ENCODE data around the gene PJA1. TPM values are rescaled to one million over a fixed set of nuclear protein-coding genes. Genes with fewer than 3 reads are reported as not detected.
A peak's percentile ranks its signal among the peaks of the same experiment; 100 is the strongest.

The PJA1 gene
- polyA plus RNA-seq, 3 donors, result 2.1 to 11.6 (median 8.8) TPM

DNA sequence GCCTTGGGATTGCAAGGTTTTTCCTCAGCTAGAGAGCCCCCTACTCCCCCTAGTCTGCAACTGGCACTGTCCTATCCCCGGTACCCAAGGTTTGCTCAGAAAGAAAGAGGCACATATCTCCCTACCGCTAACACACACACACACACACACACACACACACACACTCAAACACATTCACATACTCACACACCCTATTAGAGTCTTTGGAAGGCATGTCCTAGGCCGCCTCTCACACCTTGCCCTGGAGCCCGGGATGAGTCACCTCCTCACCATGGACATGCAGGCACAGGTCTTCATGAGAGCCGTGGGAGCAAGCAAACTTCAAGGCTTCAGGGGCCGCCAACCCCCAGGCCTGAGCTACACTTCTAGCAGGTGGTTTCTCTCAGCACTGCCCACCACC, 49.2 kb downstream of the PJA1 start:
- Mint-ChIP-seq H3K36me3 (no peaks in the 10 kb centered on the region), H3K27ac (no peak overlapping the region), H3K9me3 (peaks cover 0 to 3% (median 0%) of the 10 kb centered on the region in 7 donors), H3K27me3 (ENCODE audit: low read depth in 3 of 3) (no peaks in the 10 kb centered on the region), H3K4me3 (no peak overlapping the region), H3K4me1 (no peaks in the 10 kb centered on the region)
- Histone ChIP-seq H3K27ac (ENCODE audit: low read depth in 1 of 2, low read length in 2 of 2) (no peak overlapping the region), H3K27me3 (ENCODE audit: control insufficient read depth in 2 of 2, insufficient read depth in 2 of 2, low read length in 2 of 2) (no peaks in the 10 kb centered on the region), H3K4me2 (replicated peaks; ENCODE audit: extremely low read depth, low read length, poor library complexity, severe bottlenecking) (no peak overlapping the region), H3K79me2 (ENCODE audit: insufficient read depth, low read length) (no peaks in the 10 kb centered on the region), H4K20me1 (ENCODE audit: insufficient read depth, low read length) (no peaks in the 10 kb centered on the region), H3K9me3 (replicated peaks in 1 of 2; ENCODE audit: control insufficient read depth in 1 of 2, insufficient read depth in 1 of 2, low read length in 2 of 2) (no peaks in the 10 kb centered on the region), H3K4me3 (replicated peaks in 1 of 3; ENCODE audit: low read depth in 2 of 3, low read length in 3 of 3) (no peak overlapping the region), H3K4me1 (ENCODE audit: control insufficient read depth in 1 of 2, insufficient read depth in 2 of 2, low read length in 2 of 2) (no peaks in the 10 kb centered on the region), H2AFZ (ENCODE audit: insufficient read depth, low read depth, low read length, poor library complexity, severe bottlenecking) (no peak overlapping the region), H3K36me3 (replicated peaks in 1 of 2; ENCODE audit: control insufficient read depth in 1 of 2, insufficient read depth in 2 of 2, low read length in 2 of 2) (no peaks in the 10 kb centered on the region), H3K9ac (ENCODE audit: insufficient read depth, low read length, poor library complexity, severe bottlenecking) (no peak overlapping the region)
- DNase-seq, result no peak
- intact Hi-C loops (cut with micrococcal nuclease), result no loop called here
- 80% methylated on average over 1 of the region's 6 CpGs for WGBS (ENCODE audit: insufficient coverage)
- TF ChIP-seq, protein P1, sequence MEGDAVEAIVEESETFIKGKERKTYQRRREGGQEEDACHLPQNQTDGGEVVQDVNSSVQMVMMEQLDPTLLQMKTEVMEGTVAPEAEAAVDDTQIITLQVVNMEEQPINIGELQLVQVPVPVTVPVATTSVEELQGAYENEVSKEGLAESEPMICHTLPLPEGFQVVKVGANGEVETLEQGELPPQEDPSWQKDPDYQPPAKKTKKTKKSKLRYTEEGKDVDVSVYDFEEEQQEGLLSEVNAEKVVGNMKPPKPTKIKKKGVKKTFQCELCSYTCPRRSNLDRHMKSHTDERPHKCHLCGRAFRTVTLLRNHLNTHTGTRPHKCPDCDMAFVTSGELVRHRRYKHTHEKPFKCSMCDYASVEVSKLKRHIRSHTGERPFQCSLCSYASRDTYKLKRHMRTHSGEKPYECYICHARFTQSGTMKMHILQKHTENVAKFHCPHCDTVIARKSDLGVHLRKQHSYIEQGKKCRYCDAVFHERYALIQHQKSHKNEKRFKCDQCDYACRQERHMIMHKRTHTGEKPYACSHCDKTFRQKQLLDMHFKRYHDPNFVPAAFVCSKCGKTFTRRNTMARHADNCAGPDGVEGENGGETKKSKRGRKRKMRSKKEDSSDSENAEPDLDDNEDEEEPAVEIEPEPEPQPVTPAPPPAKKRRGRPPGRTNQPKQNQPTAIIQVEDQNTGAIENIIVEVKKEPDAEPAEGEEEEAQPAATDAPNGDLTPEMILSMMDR (IDR thresholded peaks at IDR 0.05), result no peak

DNA sequence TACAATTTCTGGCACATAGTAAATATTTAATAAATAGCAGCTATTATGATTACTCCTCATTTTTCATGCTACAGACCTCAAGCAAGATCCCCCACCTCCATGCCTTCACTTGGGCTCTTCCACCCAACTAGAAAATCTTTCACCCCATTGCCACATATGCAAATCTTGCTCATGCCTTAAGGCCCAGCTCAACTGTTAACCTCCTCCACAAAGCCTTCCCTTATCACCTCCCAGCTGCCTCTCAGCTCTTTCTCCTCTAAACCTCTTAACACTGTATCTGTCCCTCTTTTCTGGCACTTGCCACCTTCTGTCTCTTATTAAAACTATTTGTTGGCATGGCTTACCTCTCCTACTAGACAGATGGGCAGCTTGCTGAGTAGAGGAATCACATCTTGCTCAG, 51.5 kb downstream of the PJA1 start:
- H3K27me3 ChIP-seq (ENCODE audit: control insufficient read depth in 2 of 2, insufficient read depth in 2 of 2, low read length in 2 of 2), result no peaks in the 10 kb centered on the region
- no peak for DNase-seq
- H3K9me3 Mint-ChIP-seq, result peaks cover 0 to 3% (median 0%) of the 10 kb centered on the region in 7 donors
- H3K27me3 Mint-ChIP-seq (ENCODE audit: low read depth in 3 of 3), result peaks cover 0 to 4% (median 4%) of the 10 kb centered on the region in 3 donors
- intact Hi-C loops (cut with micrococcal nuclease), result no loop called here
- no peaks in the 10 kb centered on the region for H3K79me2 ChIP-seq (ENCODE audit: insufficient read depth, low read length)
- no peak overlapping the region for H3K27ac ChIP-seq (ENCODE audit: low read depth in 1 of 2, low read length in 2 of 2)
- H3K4me3 ChIP-seq (replicated peaks in 1 of 3; ENCODE audit: low read depth in 2 of 3, low read length in 3 of 3), result no peak overlapping the region
- H3K36me3 ChIP-seq (replicated peaks in 1 of 2; ENCODE audit: control insufficient read depth in 1 of 2, insufficient read depth in 2 of 2, low read length in 2 of 2), result no peaks in the 10 kb centered on the region
- TF ChIP-seq, protein P1 (IDR thresholded peaks at IDR 0.05), result no peak
- peak overlapping the region in 1 of 7 donors; percentile 60 for H3K27ac Mint-ChIP-seq
- H3K4me2 ChIP-seq (replicated peaks; ENCODE audit: extremely low read depth, low read length, poor library complexity, severe bottlenecking), result no peak overlapping the region
- no peak overlapping the region for H2AFZ ChIP-seq (ENCODE audit: insufficient read depth, low read depth, low read length, poor library complexity, severe bottlenecking)
- H3K36me3 Mint-ChIP-seq, result no peaks in the 10 kb centered on the region
- H3K4me1 Mint-ChIP-seq, result no peaks in the 10 kb centered on the region
- no peak overlapping the region for H3K9ac ChIP-seq (ENCODE audit: insufficient read depth, low read length, poor library complexity, severe bottlenecking)
- H3K4me1 ChIP-seq (ENCODE audit: control insufficient read depth in 1 of 2, insufficient read depth in 2 of 2, low read length in 2 of 2), result no peaks in the 10 kb centered on the region
- H4K20me1 ChIP-seq (ENCODE audit: insufficient read depth, low read length), result no peaks in the 10 kb centered on the region
- H3K4me3 Mint-ChIP-seq, result no peak overlapping the region
- H3K9me3 ChIP-seq (replicated peaks in 1 of 2; ENCODE audit: control insufficient read depth in 1 of 2, insufficient read depth in 1 of 2, low read length in 2 of 2), result no peaks in the 10 kb centered on the region
